LNCaP clone FGC (cell line): Measurements from ENCODE around the gene L3MBTL1.

Source experiments
- DNase-seq: peaks from one replicate; pipeline ENCODE4 v3.0.0-alpha.2; 2011; ENCODE audit warnings: low read depth
- H3K4me3 ChIP-seq: 2 replicates; pipeline ENCODE4 v1.5.1; 2011; ENCODE audit warnings: mild to moderate bottlenecking, low read depth, low read length, control low read depth
- CTCF ChIP-seq: IDR thresholded peaks from 2 replicates; pipeline ENCODE4 v1.5.1; 2012; ENCODE audit warnings: mild to moderate bottlenecking; ENCODE audit not compliant: control insufficient read depth, insufficient read depth; ENCODE audit errors: extremely low read depth

Gene L3MBTL1

GRCh38 chr20:43548273-43548880 is 40.9 kb downstream of the L3MBTL1 start:
- H3K4me3 ChIP-seq = no peak overlapping the region
- DNase-seq = no peak
- TF ChIP-seq CTCF = no peak

GRCh38 chr20:43549416-43550065 is 42.0 kb downstream of the L3MBTL1 start:
- H3K4me3 ChIP-seq = no peak overlapping the region
- no peak for DNase-seq
- TF ChIP-seq CTCF = no peak

GRCh38 chr20:43550456-43550855 is 43.0 kb downstream of the L3MBTL1 start:
- no peak for TF ChIP-seq CTCF
- H3K4me3 ChIP-seq = no peak overlapping the region
- DNase-seq = no peak

- TF ChIP-seq CTCF = no peak
- H3K4me3 ChIP-seq = no peak overlapping the region
- DNase-seq = no peak
Observed at GRCh38 chr20:43554369-43554768, 46.9 kb downstream of the L3MBTL1 start.

- H3K4me3 ChIP-seq = no peak within 1 kb of the TSS
- TF ChIP-seq CTCF = no peak
- DNase-seq = no peak
Observed at GRCh38 chr20:43558412-43559146, 51.1 kb downstream of the L3MBTL1 start, which contains the start of gene SGK2. Gene SGK2, plus strand, starts transcription at chr20:43559027. Its CDS starts 7,469 bp downstream, at chr20:43566496.

GRCh38 chr20:43559147-43559987 is 51.9 kb downstream of the L3MBTL1 start:
- H3K4me3 ChIP-seq = no peak overlapping the region
- TF ChIP-seq CTCF = no peak
- DNase-seq = no peak
